GM23248 (cell line): ENCODE data around the gene EBF3. TPM values are rescaled to one million over a fixed set of nuclear protein-coding genes. Genes with fewer than 3 reads are reported as not detected.
A peak's percentile ranks its signal among the peaks of the same experiment; 100 is the strongest.

Experiments
- DNase-seq: peaks from one replicate; pipeline ENCODE4 v3.0.0-alpha.2; 2015
- H2AFZ ChIP-seq: fragments of 200-600 bp; sonication (generic); 2 replicates; pipeline ENCODE4 v1.6.1; 2016; ENCODE audit warnings: antibody characterized with exemption
- H3F3A ChIP-seq: fragments of 200-600 bp; sonication (generic); 2 replicates; pipeline ENCODE4 v1.6.1; 2016; ENCODE audit warnings: mild to moderate bottlenecking, antibody characterized with exemption, mixed run types; ENCODE audit not compliant: insufficient read depth
- H3K27ac ChIP-seq: fragments of 200-600 bp; sonication (generic); 2 replicates; pipeline ENCODE4 v1.5.1; 2016; ENCODE audit warnings: mild to moderate bottlenecking
- H3K27me3 ChIP-seq: fragments of 200-600 bp; sonication (generic); replicated peaks from 2 replicates; pipeline ENCODE4 v1.6.1; 2016; ENCODE audit warnings: mild to moderate bottlenecking; ENCODE audit not compliant: insufficient read depth
- H3K36me3 ChIP-seq: fragments of 200-600 bp; sonication (generic); 2 replicates; pipeline ENCODE4 v1.6.1; 2016; ENCODE audit warnings: low read depth, mild to moderate bottlenecking
- H3K4me1 ChIP-seq: fragments of 200-600 bp; sonication (generic); 2 replicates; pipeline ENCODE4 v1.6.1; 2016; ENCODE audit warnings: mild to moderate bottlenecking; ENCODE audit not compliant: insufficient read depth
- H3K4me2 ChIP-seq: fragments of 200-600 bp; sonication (generic); one replicate; pipeline ENCODE4 v1.6.1; 2016; ENCODE audit warnings: mild to moderate bottlenecking; ENCODE audit not compliant: unreplicated experiment
- H3K4me3 ChIP-seq: fragments of 200-600 bp; sonication (generic); 2 replicates; pipeline ENCODE4 v1.5.1; 2016; ENCODE audit warnings: mild to moderate bottlenecking
- H3K79me2 ChIP-seq: fragments of 200-600 bp; sonication (generic); 2 replicates; pipeline ENCODE4 v1.6.1; 2016; ENCODE audit warnings: mild to moderate bottlenecking; ENCODE audit not compliant: insufficient read depth
- H3K9ac ChIP-seq: fragments of 200-600 bp; sonication (generic); 2 replicates; pipeline ENCODE4 v1.6.1; 2016; ENCODE audit warnings: mild to moderate bottlenecking
- H3K9me2 ChIP-seq: fragments of 200-600 bp; sonication (generic); 2 replicates; pipeline ENCODE4 v1.6.1; 2016; ENCODE audit warnings: mixed run types, mild to moderate bottlenecking, moderate library complexity; ENCODE audit not compliant: insufficient read depth
- H3K9me3 ChIP-seq: fragments of 200-600 bp; sonication (generic); one replicate; pipeline ENCODE4 v1.6.1; 2017; ENCODE audit warnings: low read depth
- H4K20me1 ChIP-seq: fragments of 200-600 bp; sonication (generic); 2 replicates; pipeline ENCODE4 v1.6.0; 2016; ENCODE audit not compliant: insufficient read depth
- EZH2 ChIP-seq: fragments of 200-600 bp; sonication (generic); IDR thresholded peaks from 2 replicates; pipeline ENCODE4 v1.6.1; 2018; ENCODE audit warnings: antibody characterized with exemption, mild to moderate bottlenecking; ENCODE audit not compliant: insufficient read depth, poor library complexity, severe bottlenecking
- EZH2phosphoT487 ChIP-seq: fragments of 200-600 bp; sonication (generic); IDR thresholded peaks from 2 replicates; pipeline ENCODE4 v1.6.1; 2018; ENCODE audit warnings: antibody characterized with exemption, moderate library complexity, mild to moderate bottlenecking, low read depth; ENCODE audit not compliant: insufficient read depth
- WGBS, 2 experiments: methylation state at CpG; one replicate each; pipeline ENCODE4 v1.1.6; 2015 to 2017; ENCODE audit warnings: low lambda C conversion rate in 2 of 2, low coverage in 1 of 2; ENCODE audit errors: missing lambda C conversion rate in 2 of 2; 5-methylcytosine and 5-hydroxymethylcytosine counted together
- in situ Hi-C: fragments of 300-500 bp; cut with MboI; formaldehyde crosslinking; loops from 2 replicates; pipeline ENCODE4 v1.15.0; 2020
- polyA plus RNA-seq: library from polyadenylated mRNA; unstranded; fragments of >200 nt; fragmentation: Nextera tagmentation; extraction: Ambion mirVana; gene quantifications from 2 replicates; pipeline ENCODE4 v1.2.1, GENCODE V29; 2016
- total RNA-seq: library from RNA; depleted of rRNA; stranded (reverse); fragments of >200 nt; shearing (Covaris generic); gene quantifications from 2 replicates; pipeline ENCODE4 v1.2.3, GENCODE V29; 2014

Gene EBF3
- total and polyA plus RNA-seq, 2 experiments from 2014 or later, result 0.15 to 0.43 TPM

DNA sequence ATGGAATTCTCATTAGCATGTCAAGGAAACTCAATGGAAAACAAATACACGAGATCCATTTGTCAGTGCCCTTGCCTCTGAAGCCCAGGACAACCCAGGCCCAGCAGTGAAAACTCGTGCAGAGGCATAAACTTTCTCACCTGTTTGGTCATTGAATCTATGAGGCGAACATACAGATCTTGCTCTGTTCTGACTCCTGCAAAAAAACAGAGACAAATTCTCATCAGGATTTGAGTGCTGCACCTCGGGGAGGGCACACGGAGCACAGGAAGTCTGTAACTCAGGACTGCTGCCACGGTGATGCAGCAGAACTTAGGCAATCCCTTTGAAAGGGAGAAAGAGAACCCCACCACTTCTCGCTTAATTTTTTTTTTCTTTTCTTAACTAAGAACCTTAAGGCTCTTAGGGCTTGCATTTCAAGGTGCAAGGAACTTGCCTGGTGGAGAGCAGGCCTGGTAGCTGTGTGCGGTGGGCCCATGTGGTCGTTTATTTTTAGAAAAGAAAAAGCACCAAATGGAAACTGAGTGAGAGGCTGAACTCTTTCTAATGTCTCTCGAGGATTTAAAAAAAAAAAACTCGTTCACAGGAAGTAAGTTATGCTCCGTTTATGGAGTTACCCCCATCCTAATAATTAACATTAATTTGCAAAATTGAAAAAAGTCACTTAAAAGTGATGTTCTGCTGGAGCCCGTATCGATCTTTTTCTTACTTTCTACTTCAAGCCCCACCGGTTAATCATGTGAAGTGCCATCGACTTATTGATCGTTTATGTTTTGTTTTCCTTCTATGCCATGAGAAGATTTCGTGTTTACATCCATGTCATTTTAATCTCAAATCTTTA lies 1.8 kb downstream of the EBF3 start:
- 40 to 43% methylated on average over 18 of the region's 18 CpGs for WGBS, 2 experiments
- TF ChIP-seq EZH2 (peak; percentile 30), EZH2phosphoT487 (no peak)
- H3K9me2 ChIP-seq, result no peaks in the 10 kb centered on the region
- no peaks in the 10 kb centered on the region for H4K20me1 ChIP-seq
- DNase-seq, result no peak
- H3K27me3 ChIP-seq, result peaks cover 76% of the 10 kb centered on the region
- H2AFZ ChIP-seq, result peak overlapping the region; percentile 80; the same call in 1 of the 2 replicates
- no peak overlapping the region for H3K27ac ChIP-seq
- no peaks in the 10 kb centered on the region for H3F3A ChIP-seq
- H3K9ac ChIP-seq, result no peak overlapping the region; the same call in 1 of the 2 replicates
- peak overlapping the region; percentile 51 for H3K4me2 ChIP-seq
- H3K36me3 ChIP-seq, result no peaks in the 10 kb centered on the region
- H3K4me1 ChIP-seq, result no peaks in the 10 kb centered on the region
- no peaks in the 10 kb centered on the region for H3K79me2 ChIP-seq
- peak overlapping the region; percentile 68 for H3K4me3 ChIP-seq
- no peaks in the 10 kb centered on the region for H3K9me3 ChIP-seq
- in situ Hi-C loops, result loop anchor here (25.0 kb wide), 1 partner anchor 925 kb away; no protein-coding TSS in a partner anchor

DNA sequence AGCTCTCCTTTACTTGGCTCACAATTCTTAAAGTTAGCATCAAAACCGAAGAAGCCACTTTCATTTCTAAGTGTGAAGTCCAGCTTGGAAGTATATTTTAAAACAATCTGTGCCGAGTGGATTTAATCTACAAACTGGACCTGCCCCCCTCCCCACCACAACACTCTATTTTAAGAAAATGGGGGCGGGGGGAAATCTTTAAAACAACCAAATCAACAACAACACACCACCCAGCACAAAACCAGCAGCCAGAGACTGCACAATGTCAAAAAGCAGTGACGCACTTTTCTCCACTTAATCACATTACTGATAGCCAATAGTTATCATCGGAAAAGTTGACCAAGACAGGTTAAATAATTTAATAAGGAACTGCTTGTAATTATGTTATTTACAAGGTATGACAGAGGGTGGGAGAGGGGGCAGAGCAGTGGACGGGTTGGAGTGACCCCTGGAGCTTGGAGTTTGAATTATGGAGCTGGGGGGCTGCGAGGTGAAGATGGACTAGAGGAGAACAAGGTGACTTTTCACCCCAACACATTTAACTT lies 2.8 kb downstream of the EBF3 start:
- Histone ChIP-seq H3K27me3 (peaks cover 77% of the 10 kb centered on the region), H2AFZ (no peak overlapping the region), H3K9me2 (no peaks in the 10 kb centered on the region), H3F3A (no peaks in the 10 kb centered on the region), H3K4me1 (no peaks in the 10 kb centered on the region), H3K4me3 (no peak overlapping the region), H3K36me3 (no peaks in the 10 kb centered on the region), H4K20me1 (no peaks in the 10 kb centered on the region), H3K27ac (no peak overlapping the region), H3K4me2 (no peak overlapping the region), H3K9me3 (no peaks in the 10 kb centered on the region), H3K79me2 (no peaks in the 10 kb centered on the region), H3K9ac (no peak overlapping the region)
- WGBS, 2 experiments, result 35 to 43% methylated on average over 7 of the region's 7 CpGs
- TF ChIP-seq EZH2phosphoT487 (no peak), EZH2 (no peak)
- in situ Hi-C loops, result loop anchor here (25.0 kb wide), 1 partner anchor 924 kb away; no protein-coding TSS in a partner anchor
- no peak for DNase-seq

DNA sequence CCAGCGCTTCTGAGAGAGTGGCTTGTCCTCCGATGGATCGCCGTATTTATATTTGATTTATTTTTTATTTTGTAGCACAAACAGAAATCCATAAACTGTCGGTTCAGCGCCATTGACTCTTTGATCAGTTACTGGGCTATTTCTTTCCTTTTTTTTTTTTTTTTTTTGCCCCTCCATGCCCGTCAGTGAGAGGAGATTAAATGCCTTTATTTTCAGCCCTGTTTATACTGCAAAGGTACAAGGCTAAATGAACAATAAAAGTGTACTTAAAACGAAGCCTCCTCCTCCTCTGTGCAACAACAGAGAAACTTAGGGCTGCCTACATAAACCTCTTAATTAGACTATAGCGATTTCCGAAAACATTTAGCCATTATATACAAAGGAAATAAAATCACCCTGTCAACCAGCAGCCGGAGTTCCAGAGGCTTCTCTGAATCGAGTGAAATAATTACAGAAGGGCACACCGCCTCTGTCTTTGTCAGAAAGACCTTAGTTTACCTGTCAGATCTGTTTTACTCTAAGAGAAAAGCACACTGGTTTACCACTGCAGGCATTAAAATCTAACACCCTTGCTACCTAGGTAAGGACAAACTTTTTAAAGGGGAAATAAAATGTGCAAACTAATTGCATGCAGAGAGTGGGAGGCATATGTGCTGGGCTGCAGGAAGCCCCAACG lies 3.5 kb downstream of the EBF3 start:
- Histone ChIP-seq H3K4me3 (no peak overlapping the region), H3K27ac (no peak overlapping the region), H3K9me2 (no peaks in the 10 kb centered on the region), H4K20me1 (no peaks in the 10 kb centered on the region), H3K9me3 (no peaks in the 10 kb centered on the region), H3K79me2 (no peaks in the 10 kb centered on the region), H3K4me1 (no peaks in the 10 kb centered on the region), H3K27me3 (peaks cover 77% of the 10 kb centered on the region), H3K9ac (no peak overlapping the region), H3F3A (no peaks in the 10 kb centered on the region), H2AFZ (no peak overlapping the region), H3K36me3 (no peaks in the 10 kb centered on the region), H3K4me2 (no peak overlapping the region)
- TF ChIP-seq EZH2 (peak; percentile 87), EZH2phosphoT487 (no peak)
- no peak for DNase-seq
- in situ Hi-C loops, result loop anchor here (25.0 kb wide), 1 partner anchor 923 kb away; no protein-coding TSS in a partner anchor
- WGBS, 2 experiments, result 43 to 51% methylated on average over 14 of the region's 14 CpGs
